Upper lobe of right lung (tissue), 1 donor: ENCODE results near the gene FBLN5. TPM values are rescaled to one million over a fixed set of nuclear protein-coding genes. Genes with fewer than 3 reads are reported as not detected.

Experiments
- ATAC-seq: fragments of 200-7000 bp; cut with Tn5 transposase; one replicate; pipeline ENCODE4 v1.9.1; 2020; ENCODE audit warnings: mild to moderate bottlenecking, moderate library complexity
- DNase-seq: peaks from one replicate; pipeline ENCODE4 v3.0.0-alpha.2; 2020
- H3K27ac ChIP-seq: fragments of 200-600 bp; one replicate; pipeline ENCODE4 v1.8.0; 2022
- H3K27me3 ChIP-seq: fragments of 200-600 bp; one replicate; pipeline ENCODE4 v1.8.0; 2022; ENCODE audit warnings: mild to moderate bottlenecking
- H3K36me3 ChIP-seq: fragments of 200-600 bp; one replicate; pipeline ENCODE4 v1.8.0; 2022
- H3K4me1 ChIP-seq: fragments of 200-600 bp; one replicate; pipeline ENCODE4 v1.8.0; 2022
- H3K4me3 ChIP-seq: fragments of 200-600 bp; one replicate; pipeline ENCODE4 v1.8.0; 2022; ENCODE audit warnings: mild to moderate bottlenecking
- H3K9me3 ChIP-seq: fragments of 200-600 bp; one replicate; pipeline ENCODE4 v1.8.0; 2022
- intact Hi-C: fragments of 100-400 bp; cut with DNase I; formaldehyde crosslinking; loops from one replicate; pipeline ENCODE4 v1.11.0; 2022
- total RNA-seq: library from RNA; stranded (reverse); fragmentation: NEBNext Ultra II Directional; extraction: Animal tissue kit (Norgen Biotek cat#: 25700); gene quantifications from one replicate; pipeline ENCODE4 v1.2.1, GENCODE V29; 2021
- TF ChIP-seq, protein P1 (sequence below): fragments of 200-600 bp; IDR thresholded peaks from one replicate; pipeline ENCODE4 v1.8.0; 2022; ENCODE audit warnings: antibody characterized with exemption
- donor health status: DM: no; HTN: yes; CAD: no; lungs with severe emphysema.

FBLN5 gene
- total RNA-seq, 1 donor from 2014 or later, result 245 TPM

DNA sequence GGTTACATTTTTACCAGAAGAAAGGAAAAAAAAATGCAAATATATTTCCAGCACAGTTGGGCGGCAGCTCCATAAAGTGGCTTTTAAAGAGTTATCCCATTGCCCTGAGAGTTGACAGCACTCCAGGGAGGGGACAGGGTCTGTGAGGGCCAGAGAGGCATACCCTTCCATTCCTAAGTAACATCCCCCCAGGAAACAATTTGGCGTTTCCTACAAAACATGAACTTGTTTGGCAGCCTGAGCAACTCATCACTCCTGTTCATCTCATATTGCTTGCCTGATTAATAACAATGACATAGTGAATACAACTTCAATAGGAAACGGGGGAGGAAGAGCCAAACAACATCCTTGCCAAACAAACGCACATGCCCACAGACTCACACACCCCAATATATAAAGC, 103.5 kb downstream of the FBLN5 start:
- H3K27me3 ChIP-seq, result no peaks in the 10 kb centered on the region
- H3K4me3 ChIP-seq, result no peak overlapping the region
- H3K9me3 ChIP-seq, result no peaks in the 10 kb centered on the region
- H3K36me3 ChIP-seq, result no peaks in the 10 kb centered on the region
- H3K4me1 ChIP-seq, result no peaks in the 10 kb centered on the region
- no peak for ATAC-seq
- intact Hi-C loops, result no loop called here
- TF ChIP-seq, protein P1, sequence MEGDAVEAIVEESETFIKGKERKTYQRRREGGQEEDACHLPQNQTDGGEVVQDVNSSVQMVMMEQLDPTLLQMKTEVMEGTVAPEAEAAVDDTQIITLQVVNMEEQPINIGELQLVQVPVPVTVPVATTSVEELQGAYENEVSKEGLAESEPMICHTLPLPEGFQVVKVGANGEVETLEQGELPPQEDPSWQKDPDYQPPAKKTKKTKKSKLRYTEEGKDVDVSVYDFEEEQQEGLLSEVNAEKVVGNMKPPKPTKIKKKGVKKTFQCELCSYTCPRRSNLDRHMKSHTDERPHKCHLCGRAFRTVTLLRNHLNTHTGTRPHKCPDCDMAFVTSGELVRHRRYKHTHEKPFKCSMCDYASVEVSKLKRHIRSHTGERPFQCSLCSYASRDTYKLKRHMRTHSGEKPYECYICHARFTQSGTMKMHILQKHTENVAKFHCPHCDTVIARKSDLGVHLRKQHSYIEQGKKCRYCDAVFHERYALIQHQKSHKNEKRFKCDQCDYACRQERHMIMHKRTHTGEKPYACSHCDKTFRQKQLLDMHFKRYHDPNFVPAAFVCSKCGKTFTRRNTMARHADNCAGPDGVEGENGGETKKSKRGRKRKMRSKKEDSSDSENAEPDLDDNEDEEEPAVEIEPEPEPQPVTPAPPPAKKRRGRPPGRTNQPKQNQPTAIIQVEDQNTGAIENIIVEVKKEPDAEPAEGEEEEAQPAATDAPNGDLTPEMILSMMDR, result no peak
- DNase-seq, result no peak
- no peak overlapping the region for H3K27ac ChIP-seq

DNA sequence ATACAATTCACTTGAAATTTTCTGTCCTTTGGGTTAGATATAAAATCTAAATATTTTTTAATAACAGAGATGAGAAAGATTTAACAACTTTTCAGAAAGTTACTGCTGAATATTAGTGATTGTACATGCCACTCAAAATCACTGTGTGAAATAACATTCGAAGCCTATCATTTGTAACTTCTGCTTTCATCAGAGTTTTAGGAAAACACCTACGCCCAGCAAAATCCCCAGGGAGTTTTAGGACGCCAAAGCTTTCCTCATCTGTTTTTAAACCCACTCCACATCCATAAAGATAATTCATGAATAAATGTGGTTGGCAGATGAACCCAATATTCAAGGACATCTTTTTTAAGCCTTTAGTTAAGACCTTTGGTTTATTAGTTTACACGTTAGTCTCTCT, 104.1 kb downstream of the FBLN5 start:
- intact Hi-C loops, result no loop called here
- TF ChIP-seq, protein P1, result no peak
- ATAC-seq (no peak), DNase-seq (no peak)
- no peaks in the 10 kb centered on the region for H3K27me3 ChIP-seq
- no peak overlapping the region for H3K4me3 ChIP-seq
- no peaks in the 10 kb centered on the region for H3K36me3 ChIP-seq
- no peaks in the 10 kb centered on the region for H3K4me1 ChIP-seq
- H3K9me3 ChIP-seq, result no peaks in the 10 kb centered on the region
- no peak overlapping the region for H3K27ac ChIP-seq

DNA sequence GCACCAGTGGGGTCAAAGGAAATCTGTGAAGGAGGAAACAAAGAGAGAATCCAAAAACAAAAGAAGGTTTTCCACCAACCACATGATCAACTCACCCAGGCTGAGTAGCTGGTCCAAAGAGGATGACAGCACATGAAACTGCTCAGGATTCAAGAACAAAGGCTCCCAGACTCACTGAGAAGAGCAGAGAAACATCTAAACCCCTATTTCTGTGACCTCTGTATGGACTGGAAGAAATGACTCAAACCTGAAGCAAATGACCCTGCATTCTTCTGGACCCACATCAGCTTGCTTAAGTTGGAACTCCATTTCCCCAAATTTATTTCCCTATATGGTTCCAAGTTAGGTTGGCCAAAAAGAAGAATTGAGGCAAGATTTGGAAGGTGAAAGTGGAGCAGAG, 106.4 kb downstream of the FBLN5 start:
- DNase-seq (no peak), ATAC-seq (no peak)
- Histone ChIP-seq H3K27ac (no peak overlapping the region), H3K9me3 (no peaks in the 10 kb centered on the region), H3K4me3 (no peak overlapping the region), H3K27me3 (no peaks in the 10 kb centered on the region), H3K4me1 (peaks cover 8% of the 10 kb centered on the region), H3K36me3 (no peaks in the 10 kb centered on the region)
- intact Hi-C loops, result no loop called here
- TF ChIP-seq, protein P1, result no peak

DNA sequence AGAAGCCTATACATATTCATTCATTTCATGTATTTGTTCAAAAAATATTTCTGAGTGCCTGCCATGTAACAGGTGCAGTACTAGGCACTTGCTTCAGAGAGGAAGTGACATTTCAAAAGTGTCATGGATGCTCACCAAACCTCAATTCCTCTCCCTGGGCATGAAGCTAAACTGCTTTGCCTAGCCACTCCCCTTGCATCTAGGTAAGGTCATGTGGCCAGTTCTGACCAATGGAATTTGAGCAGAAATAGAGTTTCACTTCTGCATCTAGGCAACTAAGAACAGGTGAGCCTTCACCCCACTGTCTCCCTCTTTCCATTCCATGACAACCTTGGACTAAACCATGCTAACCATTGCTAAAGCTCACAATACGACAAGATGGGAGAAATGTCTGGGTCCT, 107.7 kb downstream of the FBLN5 start:
- Histone ChIP-seq H3K36me3 (no peaks in the 10 kb centered on the region), H3K4me3 (no peak overlapping the region), H3K4me1 (peaks cover 8% of the 10 kb centered on the region), H3K27me3 (no peaks in the 10 kb centered on the region), H3K9me3 (no peaks in the 10 kb centered on the region), H3K27ac (no peak overlapping the region)
- intact Hi-C loops, result no loop called here
- ATAC-seq (no peak), DNase-seq (no peak)
- TF ChIP-seq, protein P1, result no peak

DNA sequence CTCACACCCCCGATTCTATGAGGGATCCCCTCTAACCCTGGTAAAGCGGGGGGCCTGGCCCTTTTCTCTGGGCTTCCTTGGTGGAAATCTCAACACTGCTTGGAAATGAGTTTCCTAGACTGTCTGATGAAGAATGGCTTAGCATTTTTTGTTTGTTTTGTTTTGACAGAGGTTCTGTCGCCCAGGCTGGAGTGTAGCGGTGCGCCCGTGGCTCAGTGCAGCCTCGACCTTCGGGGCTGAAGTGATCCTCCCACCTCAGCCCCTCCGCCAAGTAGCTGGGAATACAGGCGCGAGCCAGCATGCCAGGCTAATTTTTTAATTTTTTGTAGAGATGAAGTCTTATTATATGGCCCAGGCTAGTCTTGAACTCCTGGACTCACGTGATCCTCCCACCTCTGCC, 110.4 kb downstream of the FBLN5 start:
- ATAC-seq (no peak), DNase-seq (no peak)
- intact Hi-C loops, result no loop called here
- H3K27ac ChIP-seq, result peak overlapping the region; percentile 87
- no peaks in the 10 kb centered on the region for H3K27me3 ChIP-seq
- TF ChIP-seq, protein P1, result no peak
- no peaks in the 10 kb centered on the region for H3K9me3 ChIP-seq
- peak overlapping the region; percentile 68 for H3K4me3 ChIP-seq
- H3K4me1 ChIP-seq, result peaks cover 8% of the 10 kb centered on the region
- H3K36me3 ChIP-seq, result no peaks in the 10 kb centered on the region
